K562 (cell line): ENCODE measurements around the gene ZNF24. TPM values are rescaled to one million over a fixed set of nuclear protein-coding genes. Genes with fewer than 3 reads are reported as not detected.

Experiments
- IFI16 ChIP-seq: fragments of 250-450 bp; sonication (Bioruptor Pico); IDR thresholded peaks from 2 replicates; pipeline ENCODE4 v2.1.2; 2022; ENCODE audit warnings: mild to moderate bottlenecking, inconsistent platforms
- MEIS2 ChIP-seq: fragments of 450-650 bp; IDR thresholded peaks from 2 replicates; pipeline ENCODE4 v1.6.1; 2014; ENCODE audit warnings: mild to moderate bottlenecking; ENCODE audit not compliant: partially characterized antibody
- RAD21 ChIP-seq, 2 experiments: fragments of 250-450 bp in 1 of 2; fragments of 450-650 bp in 1 of 2; sonication (Bioruptor Pico) in 1 of 2; formaldehyde crosslinking in 1 of 2; IDR thresholded peaks in 1 of 2; conservative IDR thresholded peaks in 1 of 2; 2 replicates each; pipeline versions ENCODE4 v1.4.0 to v1.8.0; 2020 to 2022; ENCODE audit warnings: mild to moderate bottlenecking in 2 of 2, moderate library complexity in 1 of 2
- U2AF2 ChIP-seq: fragments of 200-400 bp; formaldehyde crosslinking; optimal IDR thresholded peaks from 2 replicates; pipeline ENCODE3; 2017; ENCODE audit warnings: low read depth, mild to moderate bottlenecking, low read length
- ZNF184 ChIP-seq: sonication (generic); formaldehyde crosslinking; IDR thresholded peaks from 2 replicates; pipeline ENCODE4 v1.5.0; 2020; ENCODE audit warnings: missing genetic modification reagents
- ZNF707 ChIP-seq: fragments of 250-450 bp; sonication (Bioruptor Pico); conservative IDR thresholded peaks from 2 replicates; pipeline ENCODE4 v1.8.0; 2022; ENCODE audit warnings: inconsistent platforms, mild to moderate bottlenecking, moderate library complexity
- ZNF778 ChIP-seq: fragments of 450-650 bp; formaldehyde crosslinking; IDR thresholded peaks from 2 replicates; pipeline ENCODE4 v1.4.0; 2020; ENCODE audit warnings: mild to moderate bottlenecking, moderate library complexity
- polyA plus RNA-seq, 8 experiments: library from polyadenylated mRNA; depleted of rRNA in 4 of 8; stranded (reverse) in 5 of 8; unstranded in 3 of 8; fragments of >200 nt; fragmentation: Nextera tagmentation in 2 of 8; fragmentation: Illumina TruSeq in 1 of 8; extraction: Ambion mirVana in 2 of 8; extraction: Trizol in 1 of 8; gene quantifications; 2 replicates each; pipeline versions ENCODE4 v1.2.1 to v1.2.3, GENCODE V29; 2011 to 2014; ENCODE audit warnings: inconsistent platforms in 1 of 8, missing spikeins in 1 of 8
- total RNA-seq, 7 experiments: library from RNA; depleted of rRNA in 6 of 7; stranded (reverse); fragments of >200 nt in 6 of 7; fragmentation: Illumina TruSeq in 2 of 7; extraction: Trizol in 2 of 7; gene quantifications; 2 replicates each; pipeline versions ENCODE4 v1.2.1 to v1.2.3, GENCODE V29; 2011 to 2021; ENCODE audit warnings: low replicate concordance in 1 of 7
- TF ChIP-seq, protein P1 (sequence below), 2 experiments: IDR thresholded peaks in 1 of 2; conservative IDR thresholded peaks in 1 of 2; 2 replicates each; pipeline ENCODE4 v1.6.1; 2016; ENCODE audit warnings: low read depth in 2 of 2, mild to moderate bottlenecking in 1 of 2, missing compliant biosample characterization in 1 of 2, missing genetic modification characterization in 1 of 2, moderate library complexity in 1 of 2

ZNF24 gene
- total and polyA plus RNA-seq, 9 of the 15 experiments (the other 6 are each of a cell fraction or from before 2014, with no cell fraction given), result 35.7 to 72.8 (median 54.1) TPM

DNA sequence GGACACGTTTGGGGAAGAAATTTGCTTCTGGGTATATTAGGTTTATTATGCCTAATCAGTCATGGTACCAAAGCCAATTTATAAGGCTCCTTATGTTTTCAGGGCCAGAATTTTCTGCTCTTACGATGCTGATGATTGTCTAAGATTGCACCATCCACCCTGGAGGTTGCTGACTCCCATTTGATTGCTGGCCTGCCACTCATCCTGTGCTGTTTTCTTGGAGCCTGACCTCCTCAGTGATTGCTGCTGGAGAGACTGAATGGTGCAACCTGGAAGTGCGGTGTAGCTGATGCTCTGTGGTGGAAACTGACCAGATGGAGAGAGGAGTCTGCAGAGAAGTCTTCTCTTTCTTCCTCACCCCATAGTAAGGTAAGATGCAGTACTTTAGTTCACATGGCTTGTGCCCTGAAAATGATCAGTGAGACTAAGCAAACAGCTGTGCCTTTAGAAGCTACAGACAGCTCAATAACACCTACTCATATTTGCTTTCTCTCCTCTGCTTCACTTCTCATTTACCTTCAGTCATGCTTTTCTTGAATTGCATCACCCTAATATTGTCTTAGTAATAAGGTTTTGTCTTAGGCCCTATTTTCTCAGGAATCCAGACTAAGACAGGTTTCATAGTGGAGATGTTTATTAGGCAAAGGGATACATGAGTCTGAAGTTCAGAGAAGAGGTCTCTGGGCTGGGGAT, 17.4 kb downstream of the ZNF24 start (continued):
- TF ChIP-seq, protein P1, sequence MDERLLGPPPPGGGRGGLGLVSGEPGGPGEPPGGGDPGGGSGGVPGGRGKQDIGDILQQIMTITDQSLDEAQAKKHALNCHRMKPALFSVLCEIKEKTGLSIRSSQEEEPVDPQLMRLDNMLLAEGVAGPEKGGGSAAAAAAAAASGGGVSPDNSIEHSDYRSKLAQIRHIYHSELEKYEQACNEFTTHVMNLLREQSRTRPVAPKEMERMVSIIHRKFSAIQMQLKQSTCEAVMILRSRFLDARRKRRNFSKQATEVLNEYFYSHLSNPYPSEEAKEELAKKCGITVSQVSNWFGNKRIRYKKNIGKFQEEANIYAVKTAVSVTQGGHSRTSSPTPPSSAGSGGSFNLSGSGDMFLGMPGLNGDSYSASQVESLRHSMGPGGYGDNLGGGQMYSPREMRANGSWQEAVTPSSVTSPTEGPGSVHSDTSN (CRISPR knock-in tag; IDR thresholded peaks at IDR 0.05; ENCODE audit: low read depth), result peak; percentile 80
- TF ChIP-seq, protein P1 (tag; conservative IDR thresholded peaks at IDR 0.05; ENCODE audit: low read depth), result peak; percentile 82
- no peak for TF ChIP-seq ZNF778 (CRISPR knock-in tag)
- TF ChIP-seq U2AF2, result no peak
- TF ChIP-seq IFI16 (CRISPR knock-in tag), result no peak
- TF ChIP-seq RAD21 (CRISPR knock-in tag; conservative IDR thresholded peaks at IDR 0.05 in 1 of 2, IDR thresholded peaks at IDR 0.05 in 1 of 2), result 0 out of 4 replicates have a peak, but pooled peaks of 1 of the 2 experiments have one; percentile 2
- no peak for TF ChIP-seq ZNF184 (CRISPR knock-in tag)
- TF ChIP-seq MEIS2, result peak; percentile 44
- no peak for TF ChIP-seq ZNF707 (CRISPR knock-in tag)
